ENCODE results near the gene LZTR1. TPM values are rescaled to one million over a fixed set of nuclear protein-coding genes. Genes with fewer than 3 reads are reported as not detected.

LZTR1 gene
- total RNA-seq (2014; rRNA removed; shearing (Covaris generic)) (39.9 and 41.1 TPM in 2 replicates), polyA plus RNA-seq (2016; fragmentation: Nextera tagmentation; extraction: Ambion mirVana) (7.7 and 9.2 TPM in 2 replicates)
- long read RNA-seq, partial matches to known transcripts = 1 of 4 reads
- long read RNA-seq, other reads (novel, unspliced or antisense) = 2 of 4 reads

DNA sequence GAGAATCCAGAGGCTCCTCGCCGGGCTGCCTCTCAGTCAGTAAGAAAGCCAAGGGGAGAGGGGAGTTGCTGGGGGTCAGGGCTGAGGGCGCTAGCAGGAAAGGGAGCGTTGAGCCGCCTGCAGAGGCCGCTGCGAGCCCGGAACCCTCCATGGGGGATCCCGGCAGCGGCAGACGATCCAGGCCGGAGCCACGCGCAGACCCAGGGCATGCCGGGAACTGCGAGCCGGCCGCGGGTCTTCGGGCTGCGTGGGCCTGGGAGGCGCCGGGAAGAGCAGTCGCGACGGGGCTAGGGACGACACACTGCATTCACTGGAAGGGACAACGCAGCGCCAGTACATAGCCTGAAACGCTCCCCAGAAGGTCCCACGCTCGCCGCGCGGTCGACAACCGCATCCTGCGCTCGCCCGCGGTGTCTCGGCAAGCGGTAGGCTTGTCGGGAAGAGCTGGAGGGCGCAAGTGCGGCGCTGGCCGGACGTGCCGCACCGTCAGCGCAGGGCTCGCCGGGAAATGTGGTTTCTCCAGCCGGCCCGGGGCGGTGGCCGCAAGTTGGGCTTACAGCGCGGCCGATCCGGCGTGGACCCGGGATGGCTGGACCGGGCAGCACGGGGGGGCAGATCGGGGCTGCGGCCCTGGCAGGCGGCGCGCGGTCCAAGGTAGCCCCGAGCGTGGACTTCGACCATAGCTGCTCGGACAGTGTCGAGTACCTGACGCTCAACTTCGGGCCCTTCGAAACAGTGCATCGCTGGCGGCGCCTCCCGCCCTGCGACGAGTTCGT, at the start of gene LZTR1:
Gene LZTR1, plus strand, starts transcription at position 511 of the 776 bp plus-strand sequence. Its CDS starts 75 bp downstream, at position 586.
- Mint-ChIP-seq H3K4me3 (peak within 1 kb of the TSS; percentile 95), H3K27me3 (ENCODE audit: insufficient read depth, low read depth, poor library complexity) (peaks cover 27% of the 10 kb centered on the region), H3K27ac (peak within 1 kb of the TSS; percentile 70), H3K4me1 (peaks cover 15% of the 10 kb centered on the region), H3K36me3 (ENCODE audit: low read depth) (peaks cover 10% of the 10 kb centered on the region; the same call in 1 of the 3 replicates), H3K9me3 (peaks cover 20% of the 10 kb centered on the region)
- Histone ChIP-seq H3K79me2 (replicated peaks; ENCODE audit: insufficient read depth) (no peaks in the 10 kb centered on the region), H3K4me1 (ENCODE audit: insufficient read depth) (peaks cover 11% of the 10 kb centered on the region; the same call in 1 of the 2 replicates), H3K9me2 (ENCODE audit: insufficient read depth) (0 out of 2 replicates have a peak, but pooled peaks cover 6% of the 10 kb centered on the region), H3K4me3 (peak within 1 kb of the TSS; percentile 93), H2AFZ (peak within 1 kb of the TSS; percentile 98), H4K20me1 (replicated peaks; ENCODE audit: insufficient read depth) (no peaks in the 10 kb centered on the region), H3K4me2 (peak within 1 kb of the TSS; percentile 97), H3K36me3 (ENCODE audit: insufficient read depth) (no peaks in the 10 kb centered on the region; the same call in 1 of the 2 replicates), H3F3A (replicated peaks; ENCODE audit: low read depth) (no peaks in the 10 kb centered on the region), H3K27ac (ENCODE audit: low read depth) (0 out of 2 replicates have a peak within 1 kb of the TSS, but pooled peaks have one; percentile 79), H3K27me3 (ENCODE audit: insufficient read depth) (no peaks in the 10 kb centered on the region)
- TF ChIP-seq POLR2AphosphoS5 (IDR thresholded peaks at IDR 0.05; ENCODE audit: low read depth) (peak; percentile 99), EZH2 (IDR thresholded peaks at IDR 0.05; ENCODE audit: low read depth, unreplicated experiment) (no peak), STAT1 (IDR thresholded peaks at IDR 0.05; ENCODE audit: unreplicated experiment) (no peak), ZNF114 (CRISPR knock-in tag; IDR thresholded peaks at IDR 0.05) (no peak), CREB1 (CRISPR knock-in tag; IDR thresholded peaks at IDR 0.05; ENCODE audit: low read depth) (peak; percentile 55), ZNF331 (CRISPR knock-in tag; IDR thresholded peaks at IDR 0.05; ENCODE audit: low read depth) (no peak)
- TF ChIP-seq, protein P1, sequence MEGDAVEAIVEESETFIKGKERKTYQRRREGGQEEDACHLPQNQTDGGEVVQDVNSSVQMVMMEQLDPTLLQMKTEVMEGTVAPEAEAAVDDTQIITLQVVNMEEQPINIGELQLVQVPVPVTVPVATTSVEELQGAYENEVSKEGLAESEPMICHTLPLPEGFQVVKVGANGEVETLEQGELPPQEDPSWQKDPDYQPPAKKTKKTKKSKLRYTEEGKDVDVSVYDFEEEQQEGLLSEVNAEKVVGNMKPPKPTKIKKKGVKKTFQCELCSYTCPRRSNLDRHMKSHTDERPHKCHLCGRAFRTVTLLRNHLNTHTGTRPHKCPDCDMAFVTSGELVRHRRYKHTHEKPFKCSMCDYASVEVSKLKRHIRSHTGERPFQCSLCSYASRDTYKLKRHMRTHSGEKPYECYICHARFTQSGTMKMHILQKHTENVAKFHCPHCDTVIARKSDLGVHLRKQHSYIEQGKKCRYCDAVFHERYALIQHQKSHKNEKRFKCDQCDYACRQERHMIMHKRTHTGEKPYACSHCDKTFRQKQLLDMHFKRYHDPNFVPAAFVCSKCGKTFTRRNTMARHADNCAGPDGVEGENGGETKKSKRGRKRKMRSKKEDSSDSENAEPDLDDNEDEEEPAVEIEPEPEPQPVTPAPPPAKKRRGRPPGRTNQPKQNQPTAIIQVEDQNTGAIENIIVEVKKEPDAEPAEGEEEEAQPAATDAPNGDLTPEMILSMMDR (conservative IDR thresholded peaks at IDR 0.05; ENCODE audit: low read depth in 2 of 2) = peak; percentile 53 to 67
- TF ChIP-seq, protein P2, sequence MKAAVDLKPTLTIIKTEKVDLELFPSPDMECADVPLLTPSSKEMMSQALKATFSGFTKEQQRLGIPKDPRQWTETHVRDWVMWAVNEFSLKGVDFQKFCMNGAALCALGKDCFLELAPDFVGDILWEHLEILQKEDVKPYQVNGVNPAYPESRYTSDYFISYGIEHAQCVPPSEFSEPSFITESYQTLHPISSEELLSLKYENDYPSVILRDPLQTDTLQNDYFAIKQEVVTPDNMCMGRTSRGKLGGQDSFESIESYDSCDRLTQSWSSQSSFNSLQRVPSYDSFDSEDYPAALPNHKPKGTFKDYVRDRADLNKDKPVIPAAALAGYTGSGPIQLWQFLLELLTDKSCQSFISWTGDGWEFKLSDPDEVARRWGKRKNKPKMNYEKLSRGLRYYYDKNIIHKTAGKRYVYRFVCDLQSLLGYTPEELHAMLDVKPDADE (IDR thresholded peaks at IDR 0.05) = peak; percentile 86
- DNase-seq (ENCODE audit: low spot score) (peak; percentile 90), ATAC-seq (peak; percentile 76)

DNA sequence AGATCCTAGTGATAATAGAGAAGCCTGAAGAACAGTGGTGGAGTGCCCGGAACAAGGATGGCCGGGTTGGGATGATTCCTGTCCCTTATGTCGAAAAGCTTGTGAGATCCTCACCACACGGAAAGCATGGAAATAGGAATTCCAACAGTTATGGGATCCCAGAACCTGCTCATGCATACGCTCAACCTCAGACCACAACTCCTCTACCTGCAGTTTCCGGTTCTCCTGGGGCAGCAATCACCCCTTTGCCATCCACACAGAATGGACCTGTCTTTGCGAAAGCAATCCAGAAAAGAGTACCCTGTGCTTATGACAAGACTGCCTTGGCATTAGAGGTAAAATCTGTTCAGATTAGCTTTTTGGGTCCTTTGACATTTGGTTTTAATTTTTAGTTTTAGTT, 48.2 kb upstream of the LZTR1 start:
- Histone ChIP-seq H3K27me3 (ENCODE audit: insufficient read depth) (no peaks in the 10 kb centered on the region), H2AFZ (no peak overlapping the region), H3K4me2 (no peak overlapping the region), H4K20me1 (replicated peaks; ENCODE audit: insufficient read depth) (peaks cover 94% of the 10 kb centered on the region), H3K27ac (ENCODE audit: low read depth) (no peak overlapping the region), H3K4me1 (ENCODE audit: insufficient read depth) (peaks cover 7% of the 10 kb centered on the region), H3K79me2 (replicated peaks; ENCODE audit: insufficient read depth) (peaks cover 100% of the 10 kb centered on the region), H3K4me3 (no peak overlapping the region), H3K36me3 (ENCODE audit: insufficient read depth) (peaks cover 25% of the 10 kb centered on the region), H3F3A (replicated peaks; ENCODE audit: low read depth) (0 out of 2 replicates have a peak, but pooled peaks cover 3% of the 10 kb centered on the region), H3K9me2 (ENCODE audit: insufficient read depth) (peaks cover 2% of the 10 kb centered on the region; the same call in 1 of the 2 replicates)
- Mint-ChIP-seq H3K4me1 (peaks cover 4% of the 10 kb centered on the region; the same call in 2 of the 3 replicates), H3K9me3 (no peaks in the 10 kb centered on the region), H3K36me3 (ENCODE audit: low read depth) (peaks cover 51% of the 10 kb centered on the region), H3K27me3 (ENCODE audit: insufficient read depth, low read depth, poor library complexity) (peaks cover 5% of the 10 kb centered on the region), H3K4me3 (no peak overlapping the region), H3K27ac (no peak overlapping the region)
- DNase-seq (ENCODE audit: low spot score) (no peak), ATAC-seq (no peak)
- TF ChIP-seq, protein P1 (conservative IDR thresholded peaks at IDR 0.05; ENCODE audit: low read depth in 2 of 2) = no peak
- TF ChIP-seq ZNF331 (CRISPR knock-in tag; IDR thresholded peaks at IDR 0.05; ENCODE audit: low read depth) = no peak
- no peak for TF ChIP-seq JUNB (IDR thresholded peaks at IDR 0.05; ENCODE audit: unreplicated experiment)
- no peak for TF ChIP-seq ZNF114 (CRISPR knock-in tag; IDR thresholded peaks at IDR 0.05)
- no peak for TF ChIP-seq POLR2AphosphoS5 (IDR thresholded peaks at IDR 0.05; ENCODE audit: low read depth)
- no peak for TF ChIP-seq CREB1 (CRISPR knock-in tag; IDR thresholded peaks at IDR 0.05; ENCODE audit: low read depth)
- no peak for TF ChIP-seq EZH2phosphoT487 (IDR thresholded peaks at IDR 0.05; ENCODE audit: unreplicated experiment)
- no peak for TF ChIP-seq EZH2 (IDR thresholded peaks at IDR 0.05; ENCODE audit: low read depth, unreplicated experiment)
- TF ChIP-seq STAT1 (IDR thresholded peaks at IDR 0.05; ENCODE audit: unreplicated experiment) = no peak
- TF ChIP-seq, protein P2 (IDR thresholded peaks at IDR 0.05) = no peak
